Neural cell (in vitro differentiated cells): ENCODE results near the gene PHLPP1.

Experiments
- CTCF ChIP-seq: fragments of 450-650 bp; IDR thresholded peaks from 2 replicates; pipeline ENCODE4 v1.5.1; 2014; ENCODE audit warnings: antibody characterized with exemption, mild to moderate bottlenecking, moderate library complexity; ENCODE audit not compliant: poor library complexity, severe bottlenecking
- EP300 ChIP-seq: fragments of 450-650 bp; conservative IDR thresholded peaks from 2 replicates; pipeline ENCODE4 v1.6.1; 2014; ENCODE audit warnings: antibody characterized with exemption, mild to moderate bottlenecking, moderate library complexity; ENCODE audit not compliant: poor library complexity, severe bottlenecking
- EZH2 ChIP-seq: fragments of 200-600, 300-800 bp; shearing (Covaris generic), sonication (generic); IDR thresholded peaks from 2 replicates; pipeline ENCODE4 v1.6.1; 2014; ENCODE audit warnings: antibody characterized with exemption, low read length, borderline replicate concordance, mild to moderate bottlenecking; ENCODE audit not compliant: insufficient read depth, poor library complexity, severe bottlenecking
- MXI1 ChIP-seq: fragments of 450-650 bp; conservative IDR thresholded peaks from 2 replicates; pipeline ENCODE4 v1.6.1; 2014; ENCODE audit warnings: antibody characterized with exemption, mild to moderate bottlenecking; ENCODE audit not compliant: poor library complexity, severe bottlenecking
- POLR2AphosphoS5 ChIP-seq: IDR thresholded peaks from 2 replicates; pipeline ENCODE4 v1.6.1; 2012
- RAD21 ChIP-seq: fragments of 450-650 bp; conservative IDR thresholded peaks from 2 replicates; pipeline ENCODE4 v1.6.1; 2014; ENCODE audit warnings: antibody characterized with exemption, mild to moderate bottlenecking, moderate library complexity
- REST ChIP-seq: IDR thresholded peaks from 2 replicates; pipeline ENCODE4 v1.6.1; 2012; ENCODE audit warnings: borderline replicate concordance
- SMC3 ChIP-seq: fragments of 450-650 bp; conservative IDR thresholded peaks from 2 replicates; pipeline ENCODE4 v1.6.1; 2014; ENCODE audit warnings: antibody characterized with exemption, mild to moderate bottlenecking, moderate library complexity; ENCODE audit not compliant: poor library complexity
- TAF1 ChIP-seq: IDR thresholded peaks from 2 replicates; pipeline ENCODE4 v1.6.1; 2012; ENCODE audit warnings: low read depth

GRCh38 chr18:62832282-62832681 lies 116.9 kb downstream of the PHLPP1 start:
- TF ChIP-seq CTCF (no peak), EP300 (no peak), TAF1 (no peak), POLR2AphosphoS5 (no peak), REST (no peak), EZH2 (no peak), SMC3 (no peak), MXI1 (no peak), RAD21 (no peak)
